GM18951 (cell line): ENCODE measurements around the gene CPN2.

ENCODE experiments used
- POLR2A ChIP-seq: IDR thresholded peaks from 4 replicates; pipeline ENCODE4 v1.6.1; 2011; ENCODE audit warnings: mild to moderate bottlenecking; ENCODE audit not compliant: insufficient read length, insufficient read depth; ENCODE audit errors: extremely low read depth
- in situ Hi-C: fragments of 300-500 bp; cut with MboI; formaldehyde crosslinking; loops from one replicate; pipeline ENCODE4 v1.12.0; 2022; ENCODE audit warnings: low sequenced_read_pairs, mixed read lengths, inconsistent platforms; ENCODE audit not compliant: unreplicated experiment

Gene CPN2, protein sequence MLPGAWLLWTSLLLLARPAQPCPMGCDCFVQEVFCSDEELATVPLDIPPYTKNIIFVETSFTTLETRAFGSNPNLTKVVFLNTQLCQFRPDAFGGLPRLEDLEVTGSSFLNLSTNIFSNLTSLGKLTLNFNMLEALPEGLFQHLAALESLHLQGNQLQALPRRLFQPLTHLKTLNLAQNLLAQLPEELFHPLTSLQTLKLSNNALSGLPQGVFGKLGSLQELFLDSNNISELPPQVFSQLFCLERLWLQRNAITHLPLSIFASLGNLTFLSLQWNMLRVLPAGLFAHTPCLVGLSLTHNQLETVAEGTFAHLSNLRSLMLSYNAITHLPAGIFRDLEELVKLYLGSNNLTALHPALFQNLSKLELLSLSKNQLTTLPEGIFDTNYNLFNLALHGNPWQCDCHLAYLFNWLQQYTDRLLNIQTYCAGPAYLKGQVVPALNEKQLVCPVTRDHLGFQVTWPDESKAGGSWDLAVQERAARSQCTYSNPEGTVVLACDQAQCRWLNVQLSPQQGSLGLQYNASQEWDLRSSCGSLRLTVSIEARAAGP

DNA sequence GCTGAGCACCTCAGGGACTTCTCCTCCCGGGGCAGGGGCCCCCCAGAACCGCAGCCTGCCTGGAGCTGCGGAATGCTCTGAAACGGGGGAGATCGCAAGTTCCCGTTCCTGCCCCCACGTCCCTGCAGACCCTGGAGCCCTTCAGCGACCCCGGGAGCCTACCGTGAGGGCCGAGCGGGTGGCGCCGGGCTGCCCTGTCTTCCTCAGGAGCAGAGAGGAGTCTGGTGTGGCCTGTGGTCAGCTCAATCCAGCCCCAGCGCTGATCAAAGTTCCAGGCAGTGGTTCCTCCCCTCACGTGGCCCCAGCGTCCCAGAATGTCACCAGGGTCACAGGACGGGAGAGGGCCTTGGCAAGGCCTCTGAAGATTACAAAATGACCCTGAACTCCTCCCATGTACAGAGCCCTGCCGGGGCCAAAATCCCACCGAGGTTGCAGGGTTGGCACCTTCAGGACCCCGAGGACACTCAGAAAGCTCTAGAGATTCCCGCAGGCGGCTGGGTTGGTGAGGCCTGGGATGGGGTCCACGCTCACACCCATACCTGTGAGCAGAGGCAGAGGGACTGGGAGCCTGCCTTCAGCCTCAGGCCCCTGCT, at the start of gene CPN2:
Gene CPN2 (minus strand): TSS at position 249 of the 593 bp plus-strand sequence. CDS start 8,626 bp downstream, outside the sequence.
- in situ Hi-C loops: no loop called here
- TF ChIP-seq POLR2A: no peak

DNA sequence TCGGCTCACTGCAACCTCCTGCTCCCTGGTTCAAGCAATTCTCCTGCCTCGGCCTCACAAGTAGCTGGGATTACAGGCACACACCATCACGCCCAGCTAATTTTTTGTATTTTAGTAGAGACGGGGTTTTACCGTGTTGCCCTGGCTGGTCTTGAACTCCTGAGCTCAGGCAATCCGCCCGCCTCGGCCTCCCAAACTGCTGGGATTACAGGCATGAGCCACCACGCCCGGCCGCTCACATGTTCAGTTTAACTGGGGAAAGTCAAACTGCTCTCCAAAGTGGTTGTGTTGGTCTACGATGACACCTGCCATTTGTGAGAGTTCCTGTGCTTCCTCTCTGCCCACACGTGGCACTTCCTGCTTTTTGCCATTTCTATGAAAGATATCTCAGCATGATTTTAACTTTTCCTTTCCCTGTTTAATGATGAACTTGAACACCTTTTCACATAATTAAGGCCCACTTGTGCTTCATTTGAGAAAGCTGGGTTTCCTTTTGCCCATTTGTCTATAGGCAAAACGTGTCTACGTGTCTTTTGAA, 48.8 kb upstream of the CPN2 start:
- no peak for TF ChIP-seq POLR2A
- in situ Hi-C loops: no loop called here

DNA sequence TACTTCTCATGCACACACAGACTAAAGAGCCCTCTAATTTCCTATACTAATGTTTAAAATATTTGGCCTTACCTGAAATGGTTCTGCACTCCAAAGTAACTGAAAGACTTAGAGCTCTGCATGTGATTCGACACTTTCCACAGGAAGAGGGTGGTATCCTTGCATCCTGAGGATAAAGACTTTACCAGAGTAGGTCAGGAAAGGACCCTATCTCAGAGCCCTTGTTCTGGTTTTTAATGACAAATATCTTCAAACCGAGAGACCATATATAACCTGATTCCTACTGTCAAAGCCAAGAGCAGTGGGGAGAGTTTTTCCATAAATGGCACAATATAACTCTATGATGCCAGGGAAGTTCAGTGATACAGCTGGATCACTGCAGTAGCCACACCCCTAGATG, 48.0 kb upstream of the CPN2 start, which contains the start of gene GP5:
Gene GP5 (minus strand): TSS at position 101 of the 400 bp plus-strand sequence. CDS start 984 bp downstream, outside the sequence.
- in situ Hi-C loops: no loop called here

DNA sequence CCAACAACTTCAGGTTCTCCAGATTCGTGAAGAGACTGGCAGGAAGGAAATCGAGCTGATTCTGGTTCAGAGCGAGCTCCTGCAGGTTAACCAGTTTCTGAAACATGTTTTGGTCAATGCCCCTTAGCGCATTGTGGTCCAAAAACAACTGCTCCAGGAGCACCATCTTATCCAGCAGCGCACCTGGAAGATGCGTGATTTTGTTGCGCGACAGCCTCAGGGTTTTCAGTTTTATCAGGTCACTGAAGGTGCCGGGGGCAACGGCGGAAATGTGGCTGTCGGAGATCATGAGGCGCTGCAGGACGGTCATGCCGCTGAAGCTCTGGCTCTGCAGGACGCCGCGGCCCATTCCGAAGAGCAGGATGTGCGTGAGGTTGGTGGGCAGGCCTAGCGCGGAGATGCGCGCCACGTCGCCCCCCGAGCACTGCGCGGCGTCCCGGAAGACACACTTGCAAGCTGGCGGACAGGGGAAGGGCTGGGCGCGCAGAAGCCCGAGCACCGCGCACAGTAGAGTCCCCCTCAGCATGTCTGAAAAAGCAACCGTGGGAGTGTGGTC, 46.7 kb upstream of the CPN2 start:
- in situ Hi-C loops: no loop called here

More for the DNA sequence above, 48.0 kb upstream of the CPN2 start, which contains the start of gene GP5:
- no peak for TF ChIP-seq POLR2A

DNA sequence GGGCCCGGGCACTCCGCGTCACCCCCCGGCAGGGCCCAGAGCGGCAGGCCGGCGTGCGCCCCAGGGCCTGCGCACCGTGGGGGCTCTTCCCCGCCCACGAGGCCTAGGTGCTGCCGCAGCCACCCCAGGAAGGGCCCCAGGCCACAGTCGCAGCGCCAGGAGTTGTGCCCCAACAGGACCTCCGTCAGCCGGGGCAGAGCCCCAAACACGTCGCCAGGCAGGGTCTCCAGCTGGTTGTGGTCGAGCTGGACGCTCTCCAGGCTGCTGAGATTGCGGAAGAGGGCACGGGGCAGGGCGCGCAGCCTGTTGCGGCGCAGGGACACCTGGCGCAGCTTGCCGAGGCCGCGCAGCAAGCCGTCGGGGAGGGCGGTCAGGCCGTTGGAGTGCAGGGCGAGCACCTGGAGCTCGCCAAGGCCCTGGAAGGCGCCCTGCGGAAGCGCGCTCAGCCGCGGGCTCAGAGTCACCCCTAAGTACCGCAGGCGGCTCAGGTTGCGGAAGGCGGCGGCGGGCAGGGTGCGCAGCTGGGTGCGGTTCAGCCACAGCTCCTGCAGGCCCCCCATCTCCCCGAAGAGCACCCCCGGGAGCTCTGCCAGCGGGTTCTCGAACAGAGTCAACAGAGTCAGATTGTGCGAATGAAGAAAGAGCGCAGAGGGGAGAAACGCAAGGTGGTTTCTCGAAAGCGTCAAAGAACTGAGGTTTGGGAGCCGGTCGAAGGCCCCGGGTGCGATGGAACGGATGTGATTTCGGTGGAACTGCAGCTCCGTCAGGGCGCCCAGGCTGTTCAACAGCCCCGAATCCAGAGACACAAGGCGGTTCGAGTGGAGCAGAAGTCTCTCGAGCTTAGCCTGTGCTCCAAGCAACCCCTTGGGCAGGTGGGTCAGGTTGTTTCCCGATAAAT, 46.0 kb upstream of the CPN2 start:
- no peak for TF ChIP-seq POLR2A
- in situ Hi-C loops: no loop called here

More for the DNA sequence above, 46.7 kb upstream of the CPN2 start:
- TF ChIP-seq POLR2A: no peak

DNA sequence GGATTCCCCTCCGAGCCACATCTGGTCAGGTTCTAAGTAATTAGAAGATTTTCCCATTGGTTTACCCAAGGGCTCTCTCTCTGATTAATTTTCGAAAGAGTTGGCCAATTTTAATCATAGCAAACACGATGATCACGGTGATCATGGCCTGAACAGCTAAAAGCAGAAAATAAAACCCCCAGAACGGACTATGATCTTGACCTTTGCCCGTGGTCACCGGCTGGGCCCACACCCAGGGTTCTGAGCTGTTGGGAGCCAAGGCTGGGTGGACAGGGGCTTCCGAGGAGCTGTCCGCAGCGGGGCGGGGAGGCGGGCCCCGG, 45.4 kb upstream of the CPN2 start:
- no peak for TF ChIP-seq POLR2A
- in situ Hi-C loops: no loop called here

DNA sequence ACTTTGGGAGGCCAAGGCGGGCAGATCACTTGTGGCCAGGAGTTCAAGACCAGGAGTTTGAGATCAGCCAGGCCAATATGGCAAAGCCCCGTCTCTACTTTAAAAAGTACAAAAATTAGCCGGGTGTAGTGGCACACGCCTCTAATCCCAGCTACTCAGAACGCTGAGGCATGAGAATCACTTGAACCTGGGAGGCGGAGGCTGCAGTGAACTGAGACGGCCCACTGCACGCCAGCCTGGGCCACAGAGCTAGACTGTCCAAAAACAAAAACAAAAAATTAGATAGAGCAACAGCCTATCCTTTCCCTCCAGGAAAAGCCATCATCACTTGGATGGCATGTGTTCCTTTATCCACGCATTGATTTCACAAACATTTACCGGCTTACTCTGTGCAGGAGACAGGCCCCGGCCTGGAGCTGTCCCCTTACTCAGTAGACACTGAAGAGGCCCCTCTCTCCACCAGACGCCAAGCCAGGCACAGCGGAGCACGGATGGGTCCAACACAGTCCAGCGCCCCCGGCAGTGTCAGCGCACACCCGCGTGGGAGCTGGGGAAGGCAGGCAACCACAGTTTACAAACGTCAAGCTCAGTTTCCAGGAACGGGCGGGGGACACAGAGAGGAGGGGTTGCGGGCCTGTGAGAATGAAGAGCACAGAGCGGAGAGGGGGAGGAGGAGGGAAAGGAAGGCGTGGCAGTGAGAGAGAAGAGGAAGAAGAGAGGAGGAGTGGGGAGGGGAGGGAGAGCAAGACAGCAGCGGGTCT, 44.8 kb upstream of the CPN2 start:
- no peak for TF ChIP-seq POLR2A
- in situ Hi-C loops: no loop called here

DNA sequence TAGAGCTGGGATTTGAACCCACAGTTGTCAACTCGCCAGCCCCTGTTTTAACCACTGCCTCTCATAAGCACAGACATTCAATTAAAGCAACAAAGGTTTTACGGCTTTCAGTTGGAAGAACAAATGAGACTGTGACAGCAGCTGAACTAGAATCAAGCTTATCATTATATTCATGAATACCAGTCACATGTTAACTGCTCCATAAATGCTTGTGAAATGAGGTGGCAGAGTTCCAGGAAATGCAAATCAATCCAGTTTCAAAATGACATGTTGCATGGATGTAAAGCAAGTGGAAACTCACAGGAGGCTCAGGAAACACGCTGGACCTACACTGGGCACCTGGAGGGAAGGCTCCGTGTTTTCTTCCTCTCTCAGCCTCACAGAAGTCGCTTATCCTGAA, 44.1 kb upstream of the CPN2 start:
- in situ Hi-C loops: no loop called here
- no peak for TF ChIP-seq POLR2A

DNA sequence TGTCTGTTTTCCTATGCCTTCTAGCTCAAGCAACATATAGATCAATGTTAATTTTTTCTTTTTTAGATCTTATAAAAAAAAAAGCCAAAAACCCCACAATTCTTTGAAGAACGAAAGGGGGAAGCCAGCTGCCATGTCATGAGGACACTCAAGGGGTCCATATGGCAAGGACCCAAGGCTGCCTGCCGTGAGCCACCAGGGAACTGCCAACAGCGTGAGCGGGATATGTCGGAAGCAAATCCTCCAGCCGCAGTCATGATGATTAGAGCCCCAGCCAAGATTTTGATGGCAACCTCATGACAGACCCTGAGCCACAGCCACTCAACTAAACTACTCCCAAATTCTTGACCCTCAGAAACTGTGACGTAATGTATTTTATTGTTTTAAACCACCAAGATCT, 41.4 kb upstream of the CPN2 start:
- TF ChIP-seq POLR2A: no peak
- in situ Hi-C loops: no loop called here

DNA sequence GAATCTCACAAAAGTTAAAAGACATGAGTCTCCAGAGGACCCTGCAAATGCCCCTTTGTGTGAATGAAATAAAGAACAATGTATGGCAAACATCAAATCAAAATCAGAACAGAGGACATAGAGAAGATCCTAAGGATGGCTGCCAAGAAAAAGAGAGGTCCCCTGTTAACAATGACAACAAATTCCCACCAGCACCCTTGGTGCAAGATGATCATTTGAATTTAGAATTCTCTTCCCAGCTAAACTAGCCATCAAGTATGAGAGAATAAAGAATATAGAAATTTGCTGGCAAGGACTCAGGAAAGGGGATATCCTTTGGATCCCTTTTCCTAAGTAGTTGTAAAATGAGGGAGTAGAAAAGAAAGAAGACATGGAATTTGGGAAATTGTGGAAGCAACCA, 39.7 kb upstream of the CPN2 start:
- no peak for TF ChIP-seq POLR2A
- in situ Hi-C loops: no loop called here

DNA sequence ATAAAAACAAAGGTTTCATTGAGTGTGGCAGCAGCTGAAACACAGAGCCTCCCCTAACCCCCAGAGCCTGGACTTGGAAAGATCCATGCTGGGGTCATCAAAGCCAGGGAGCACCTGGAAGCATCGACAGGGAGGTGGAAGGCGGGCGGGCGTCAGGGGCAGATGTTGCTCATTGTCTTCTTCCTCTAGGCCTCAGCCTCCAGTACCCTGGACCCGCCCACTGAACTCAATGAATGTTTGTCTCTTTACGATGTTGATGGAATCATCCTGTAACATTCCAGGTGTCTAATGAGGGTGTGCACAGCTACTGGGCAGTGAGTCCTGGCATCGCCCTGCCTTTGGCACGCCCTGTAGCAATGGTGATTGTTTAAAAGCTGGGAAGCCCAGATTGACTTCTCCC, 38.1 kb upstream of the CPN2 start:
- TF ChIP-seq POLR2A: no peak
- in situ Hi-C loops: no loop called here

DNA sequence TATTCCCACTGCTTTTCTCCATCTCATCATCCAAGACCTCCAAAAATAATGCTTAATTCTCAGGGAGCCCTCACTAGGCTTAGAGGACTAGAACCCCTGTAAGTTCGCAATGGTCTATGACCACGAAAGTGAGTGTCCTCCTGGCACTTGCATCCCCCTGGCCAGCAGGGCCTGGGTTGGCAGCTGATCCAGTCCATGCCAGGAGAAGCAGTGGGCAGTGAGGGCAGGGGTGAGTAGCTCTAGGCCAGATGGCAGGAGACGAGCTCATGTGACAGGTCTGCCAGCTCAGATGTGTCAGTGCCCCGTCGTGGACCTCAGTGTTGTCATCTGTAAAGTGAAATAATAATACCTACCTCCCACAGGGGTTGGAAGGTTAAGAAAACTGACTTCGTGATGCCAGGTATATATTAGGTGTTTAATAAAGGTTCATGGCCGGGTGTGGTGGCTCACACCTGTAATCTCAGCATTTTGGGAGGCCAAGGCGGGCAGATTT, 36.8 kb upstream of the CPN2 start:
- in situ Hi-C loops: no loop called here
- no peak for TF ChIP-seq POLR2A
